Neural crest cell (in vitro differentiated cells): ENCODE data around the gene RYR1. TPM values are rescaled to one million over a fixed set of nuclear protein-coding genes. Genes with fewer than 3 reads are reported as not detected.

ENCODE experiments used
- DNase-seq: peaks from one replicate; pipeline ENCODE4 v3.0.0; 2021; ENCODE audit warnings: low read depth, mixed read lengths, low spot score
- H3K27ac Mint-ChIP-seq: one replicate; pipeline ENCODE4 v1.8.0; 2021; ENCODE audit warnings: mild to moderate bottlenecking, mixed read lengths; ENCODE audit not compliant: unreplicated experiment
- H3K27me3 Mint-ChIP-seq: 2 replicates; pipeline ENCODE4 v1.8.0; 2021; ENCODE audit warnings: low read depth, mild to moderate bottlenecking, mixed read lengths
- H3K36me3 Mint-ChIP-seq: 2 replicates; pipeline ENCODE4 v1.8.0; 2021; ENCODE audit warnings: low read depth, mild to moderate bottlenecking, mixed read lengths
- H3K4me1 Mint-ChIP-seq: 2 replicates; pipeline ENCODE4 v1.8.0; 2021; ENCODE audit warnings: mixed read lengths
- H3K4me3 Mint-ChIP-seq: one replicate; pipeline ENCODE4 v1.8.0; 2021; ENCODE audit warnings: mild to moderate bottlenecking, mixed read lengths
- H3K9me3 Mint-ChIP-seq: 2 replicates; pipeline ENCODE4 v1.8.0; 2021; ENCODE audit warnings: mixed read lengths
- CTCF ChIP-seq: fragments of 200-600 bp; sonication (generic); conservative IDR thresholded peaks from 2 replicates; pipeline ENCODE4 v1.5.0; 2021; ENCODE audit warnings: antibody characterized with exemption, mild to moderate bottlenecking
- total RNA-seq: library from RNA; stranded (reverse); gene quantifications from 2 replicates; pipeline ENCODE4 v1.2.1, GENCODE V29; 2021

Gene RYR1
- total RNA-seq, 1 donor from 2014 or later, result 1.1 TPM

DNA sequence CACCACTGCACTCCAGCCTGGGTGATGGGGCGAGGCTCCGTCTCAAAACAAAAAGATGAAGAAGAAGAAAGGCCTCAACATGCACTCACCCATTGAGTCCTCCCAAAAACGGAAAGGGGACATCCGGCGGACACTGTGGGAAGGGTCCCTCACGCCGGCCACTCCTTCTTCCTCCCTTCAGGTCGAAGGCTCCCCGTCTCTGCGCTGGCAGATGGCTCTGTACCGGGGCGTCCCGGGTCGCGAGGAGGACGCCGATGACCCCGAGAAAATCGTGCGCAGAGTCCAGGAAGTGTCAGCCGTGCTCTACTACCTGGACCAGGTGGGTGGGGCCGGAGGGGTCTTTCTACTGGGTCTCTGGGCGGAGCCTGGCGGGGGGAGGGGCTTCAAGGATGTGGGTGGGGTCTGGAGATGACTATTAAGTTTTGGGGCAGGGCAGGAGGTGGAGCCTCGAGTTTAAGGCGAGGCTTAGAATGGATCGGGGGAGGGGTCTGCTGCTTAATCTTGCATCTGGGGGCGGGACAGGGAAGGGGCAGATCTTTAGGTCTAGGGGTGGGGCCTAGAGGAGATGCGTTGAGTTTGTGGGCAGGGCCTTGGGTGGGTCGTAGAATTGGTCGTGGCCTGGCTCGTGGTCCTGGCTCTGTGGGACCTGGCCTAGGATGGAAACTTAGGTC lies 94.1 kb downstream of the RYR1 start:
- DNase-seq, result no peak
- Mint-ChIP-seq H3K36me3 (no peaks in the 10 kb centered on the region), H3K4me3 (no peak overlapping the region), H3K27me3 (no peaks in the 10 kb centered on the region), H3K4me1 (peaks cover 11% of the 10 kb centered on the region), H3K27ac (no peak overlapping the region), H3K9me3 (no peaks in the 10 kb centered on the region)
- TF ChIP-seq CTCF, result no peak

DNA sequence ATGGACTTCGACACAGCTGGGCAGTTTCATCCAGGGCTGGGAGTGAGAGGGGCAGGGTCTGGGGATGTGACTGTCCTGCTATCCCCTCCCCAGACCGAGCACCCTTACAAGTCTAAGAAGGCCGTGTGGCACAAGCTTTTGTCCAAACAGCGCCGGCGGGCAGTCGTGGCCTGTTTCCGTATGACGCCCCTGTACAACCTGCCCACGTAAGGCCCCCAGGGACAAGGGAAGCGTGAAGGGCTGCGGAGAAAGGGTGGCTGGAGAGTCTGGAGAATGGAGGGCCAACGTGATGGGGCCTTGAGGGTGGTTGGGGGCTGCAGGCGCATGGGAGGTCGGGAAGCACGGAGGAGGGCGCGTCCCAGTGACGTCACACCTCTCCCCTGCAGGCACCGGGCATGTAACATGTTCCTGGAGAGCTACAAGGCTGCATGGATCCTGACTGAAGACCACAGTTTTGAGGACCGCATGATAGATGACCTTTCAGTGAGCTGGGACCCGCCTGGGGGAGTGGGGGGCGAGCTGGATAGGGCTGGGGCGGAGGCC lies 94.8 kb downstream of the RYR1 start:
- Mint-ChIP-seq H3K4me1 (peaks cover 11% of the 10 kb centered on the region), H3K4me3 (no peak overlapping the region), H3K9me3 (no peaks in the 10 kb centered on the region), H3K36me3 (no peaks in the 10 kb centered on the region), H3K27me3 (no peaks in the 10 kb centered on the region), H3K27ac (no peak overlapping the region)
- no peak for DNase-seq
- no peak for TF ChIP-seq CTCF

GRCh38 chr19:38528931-38529330 lies 95.4 kb downstream of the RYR1 start:
- Mint-ChIP-seq H3K9me3 (no peaks in the 10 kb centered on the region), H3K4me3 (no peak overlapping the region), H3K27ac (peak overlapping the region; percentile 92), H3K4me1 (peaks cover 11% of the 10 kb centered on the region), H3K36me3 (no peaks in the 10 kb centered on the region), H3K27me3 (no peaks in the 10 kb centered on the region)
- no peak for TF ChIP-seq CTCF
- no peak for DNase-seq

DNA sequence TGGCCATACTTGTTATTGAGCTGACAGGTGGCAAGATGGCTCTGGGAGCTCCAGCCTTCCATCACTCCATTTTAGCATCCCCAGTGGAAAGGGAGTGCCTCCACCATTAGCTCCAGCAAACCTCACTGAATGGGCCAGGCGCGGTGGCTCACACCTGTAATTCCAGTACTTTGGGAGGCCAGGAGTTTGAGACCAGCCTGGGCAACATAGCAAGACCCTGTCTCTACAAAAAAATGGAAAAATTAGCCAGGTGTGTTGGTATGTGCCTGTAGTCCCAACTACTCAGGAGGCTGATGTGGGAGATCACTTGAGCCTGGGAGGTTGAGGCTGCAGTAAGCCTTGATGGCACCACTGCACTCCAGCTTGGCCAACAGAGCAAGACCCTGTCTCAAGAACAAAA lies 98.0 kb downstream of the RYR1 start:
- peaks cover 6% of the 10 kb centered on the region for H3K4me1 Mint-ChIP-seq
- no peak for DNase-seq
- H3K27ac Mint-ChIP-seq, result no peak overlapping the region
- H3K4me3 Mint-ChIP-seq, result no peak overlapping the region
- no peaks in the 10 kb centered on the region for H3K27me3 Mint-ChIP-seq
- peaks cover 7% of the 10 kb centered on the region for H3K9me3 Mint-ChIP-seq
- H3K36me3 Mint-ChIP-seq, result no peaks in the 10 kb centered on the region
- TF ChIP-seq CTCF, result no peak

DNA sequence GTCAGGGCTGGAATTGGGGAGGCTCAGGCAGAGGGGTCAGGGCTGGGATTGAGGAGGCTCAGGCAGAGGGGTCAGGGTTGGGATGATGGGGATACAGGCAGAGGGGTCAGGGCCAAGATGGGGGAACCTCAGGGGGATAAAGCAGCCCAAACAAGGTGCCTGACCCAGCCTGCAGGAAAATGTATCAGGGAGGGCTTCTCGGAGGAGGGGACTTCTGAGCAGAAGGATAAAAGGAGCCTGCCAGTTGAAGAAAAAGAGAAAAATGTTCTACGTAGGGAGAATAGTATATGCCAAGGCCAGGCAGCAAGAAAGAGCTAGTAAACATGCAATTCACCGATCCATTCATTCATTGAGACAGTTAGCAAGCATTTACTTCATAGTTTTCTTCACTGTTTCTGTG lies 99.4 kb downstream of the RYR1 start:
- H3K27me3 Mint-ChIP-seq, result no peaks in the 10 kb centered on the region
- H3K4me1 Mint-ChIP-seq, result peaks cover 6% of the 10 kb centered on the region
- no peak overlapping the region for H3K4me3 Mint-ChIP-seq
- H3K36me3 Mint-ChIP-seq, result no peaks in the 10 kb centered on the region
- H3K27ac Mint-ChIP-seq, result peak overlapping the region; percentile 67
- TF ChIP-seq CTCF, result no peak
- DNase-seq, result no peak
- H3K9me3 Mint-ChIP-seq, result peaks cover 10% of the 10 kb centered on the region
